ENCODE measurements around the gene GFRA1.

The GFRA1 gene

GRCh38 chr10:116017405-116017804, 255.6 kb downstream of the GFRA1 start:
- Histone ChIP-seq H4K20me1 (ENCODE audit: insufficient read depth, low read length) (no peaks in the 10 kb centered on the region), H3K9me3 (ENCODE audit: insufficient read depth, low read length, severe bottlenecking) (no peaks in the 10 kb centered on the region), H3K9ac (ENCODE audit: low read depth, low read length) (no peak overlapping the region), H2AFZ (ENCODE audit: low read depth, low read length) (no peak overlapping the region), H3K79me2 (ENCODE audit: insufficient read depth, low read length) (no peaks in the 10 kb centered on the region), H3K36me3 (ENCODE audit: insufficient read depth, low read length) (no peaks in the 10 kb centered on the region), H3K4me3 (ENCODE audit: low read depth in 1 of 2, low read length in 2 of 2) (no peak overlapping the region), H3K27me3 (ENCODE audit: insufficient read depth, low read length, poor library complexity) (no peaks in the 10 kb centered on the region), H3K4me2 (ENCODE audit: insufficient read depth, low read length) (no peak overlapping the region), H3K27ac (ENCODE audit: low read length) (no peak overlapping the region), H3K4me1 (ENCODE audit: insufficient read depth, low read length) (no peaks in the 10 kb centered on the region)
- ATAC-seq (ENCODE audit: insufficient read depth, low read depth) (no peak), DNase-seq (no peak)
- TF ChIP-seq CTCF (IDR thresholded peaks at IDR 0.05; ENCODE audit: borderline replicate concordance, extremely low read depth, low read length, poor library complexity, severe bottlenecking), result no peak
- no peak for TF ChIP-seq EZH2 (IDR thresholded peaks at IDR 0.05; ENCODE audit: borderline replicate concordance, low read depth, low read length, severe bottlenecking)

- no peaks in the 10 kb centered on the region for H3K4me1 ChIP-seq (ENCODE audit: insufficient read depth, low read length)
- ATAC-seq (ENCODE audit: insufficient read depth, low read depth), result no peak
- no peak overlapping the region for H3K27ac ChIP-seq (ENCODE audit: low read length)
- H3K4me3 ChIP-seq (ENCODE audit: low read depth in 1 of 2, low read length in 2 of 2), result no peak overlapping the region
- no peak overlapping the region for H3K4me2 ChIP-seq (ENCODE audit: insufficient read depth, low read length)
- no peak overlapping the region for H3K9ac ChIP-seq (ENCODE audit: low read depth, low read length)
- H3K9me3 ChIP-seq (ENCODE audit: insufficient read depth, low read length, severe bottlenecking), result no peaks in the 10 kb centered on the region
- no peaks in the 10 kb centered on the region for H3K36me3 ChIP-seq (ENCODE audit: insufficient read depth, low read length)
- no peak for DNase-seq
- H3K27me3 ChIP-seq (ENCODE audit: insufficient read depth, low read length, poor library complexity), result no peaks in the 10 kb centered on the region
- H3K79me2 ChIP-seq (ENCODE audit: insufficient read depth, low read length), result no peaks in the 10 kb centered on the region
- H4K20me1 ChIP-seq (ENCODE audit: insufficient read depth, low read length), result no peaks in the 10 kb centered on the region
- H2AFZ ChIP-seq (ENCODE audit: low read depth, low read length), result no peak overlapping the region
- no peak for TF ChIP-seq EZH2 (IDR thresholded peaks at IDR 0.05; ENCODE audit: borderline replicate concordance, low read depth, low read length, severe bottlenecking)
- no peak for TF ChIP-seq CTCF (IDR thresholded peaks at IDR 0.05; ENCODE audit: borderline replicate concordance, extremely low read depth, low read length, poor library complexity, severe bottlenecking)
Measured at GRCh38 chr10:116015583-116016333, 257.2 kb downstream of the GFRA1 start.

- Histone ChIP-seq H3K36me3 (ENCODE audit: insufficient read depth, low read length) (no peaks in the 10 kb centered on the region), H3K9ac (ENCODE audit: low read depth, low read length) (no peak overlapping the region), H3K27ac (ENCODE audit: low read length) (no peak overlapping the region), H3K4me2 (ENCODE audit: insufficient read depth, low read length) (no peak overlapping the region), H3K79me2 (ENCODE audit: insufficient read depth, low read length) (no peaks in the 10 kb centered on the region), H4K20me1 (ENCODE audit: insufficient read depth, low read length) (no peaks in the 10 kb centered on the region), H3K4me1 (ENCODE audit: insufficient read depth, low read length) (no peaks in the 10 kb centered on the region), H2AFZ (ENCODE audit: low read depth, low read length) (no peak overlapping the region), H3K4me3 (ENCODE audit: low read depth in 1 of 2, low read length in 2 of 2) (no peak overlapping the region), H3K27me3 (ENCODE audit: insufficient read depth, low read length, poor library complexity) (no peaks in the 10 kb centered on the region), H3K9me3 (ENCODE audit: insufficient read depth, low read length, severe bottlenecking) (no peaks in the 10 kb centered on the region)
- no peak for DNase-seq
- TF ChIP-seq EZH2 (IDR thresholded peaks at IDR 0.05; ENCODE audit: borderline replicate concordance, low read depth, low read length, severe bottlenecking), result no peak
- no peak for TF ChIP-seq CTCF (IDR thresholded peaks at IDR 0.05; ENCODE audit: borderline replicate concordance, extremely low read depth, low read length, poor library complexity, severe bottlenecking)
- ATAC-seq (ENCODE audit: insufficient read depth, low read depth), result no peak
Measured at GRCh38 chr10:116014871-116015582, 258.0 kb downstream of the GFRA1 start.
